GM19193 (cell line): Measurements from ENCODE around the gene TMEM140.

Source experiments
- POLR2A ChIP-seq: IDR thresholded peaks from 4 replicates; pipeline ENCODE4 v1.6.1; 2011; ENCODE audit not compliant: insufficient read depth, insufficient read length; ENCODE audit errors: extremely low read depth

TMEM140 gene

GRCh38 chr7:135195968-135196629 is 48.2 kb downstream of the TMEM140 start:
- TF ChIP-seq POLR2A: no peak

GRCh38 chr7:135197343-135197742 is 49.5 kb downstream of the TMEM140 start:
- TF ChIP-seq POLR2A: no peak

GRCh38 chr7:135197906-135198655 is 50.2 kb downstream of the TMEM140 start:
- TF ChIP-seq POLR2A: no peak

GRCh38 chr7:135199439-135199838 is 51.6 kb downstream of the TMEM140 start:
- TF ChIP-seq POLR2A: no peak

- TF ChIP-seq POLR2A: no peak
Measured at GRCh38 chr7:135200821-135201331, 53.0 kb downstream of the TMEM140 start.

GRCh38 chr7:135201350-135201749 is 53.5 kb downstream of the TMEM140 start:
- no peak for TF ChIP-seq POLR2A

- TF ChIP-seq POLR2A: no peak
Measured at GRCh38 chr7:135204341-135204749, 56.5 kb downstream of the TMEM140 start.

GRCh38 chr7:135204876-135205275 is 57.0 kb downstream of the TMEM140 start:
- TF ChIP-seq POLR2A: no peak

GRCh38 chr7:135205850-135206249 is 58.0 kb downstream of the TMEM140 start:
- no peak for TF ChIP-seq POLR2A

GRCh38 chr7:135206941-135207391 is 59.1 kb downstream of the TMEM140 start:
- no peak for TF ChIP-seq POLR2A

GRCh38 chr7:135207406-135208101 is 59.7 kb downstream of the TMEM140 start:
- peak; percentile 19 for TF ChIP-seq POLR2A

GRCh38 chr7:135208102-135208793 is 60.4 kb downstream of the TMEM140 start:
- TF ChIP-seq POLR2A: no peak

- TF ChIP-seq POLR2A: no peak
Measured at GRCh38 chr7:135209225-135209834, 61.5 kb downstream of the TMEM140 start.

GRCh38 chr7:135210888-135211178 is 63.0 kb downstream of the TMEM140 start:
- TF ChIP-seq POLR2A: no peak
